Fibroblast of peridontal ligament (primary cell): ENCODE results near the gene TGFBR3L.
"Not testable (repeated sequence)": the region's sequence is repeated elsewhere in the genome, so short reads cannot be mapped to it uniquely, and the experiment has no call there.

ENCODE experiments used
- DNase-seq: peaks from one replicate; pipeline ENCODE4 v3.0.0-alpha.2; 2010; ENCODE audit errors: extremely low read depth

TGFBR3L gene

GRCh38 chr19:7917267-7918061 is 2.8 kb downstream of the TGFBR3L start:
- DNase-seq, result peak; percentile 40

GRCh38 chr19:7918062-7918614 is 3.5 kb downstream of the TGFBR3L start:
- not testable (repeated sequence) for DNase-seq

GRCh38 chr19:7918615-7919421 is 4.2 kb downstream of the TGFBR3L start:
- no peak for DNase-seq

- peak; percentile 92 for DNase-seq
Observed at GRCh38 chr19:7919610-7920518, 5.2 kb downstream of the TGFBR3L start, which contains the start of gene SNAPC2. Gene SNAPC2, plus strand, starts transcription at chr19:7920338. Its CDS starts 29 bp downstream, at chr19:7920367.

GRCh38 chr19:7920519-7921301 is 6.1 kb downstream of the TGFBR3L start:
- DNase-seq, result peak; percentile 96

GRCh38 chr19:7921302-7921966 is 6.8 kb downstream of the TGFBR3L start:
- no peak for DNase-seq

GRCh38 chr19:7921967-7922835 is 7.6 kb downstream of the TGFBR3L start:
- no peak for DNase-seq

- DNase-seq, result no peak
Observed at GRCh38 chr19:7922836-7923195, 8.2 kb downstream of the TGFBR3L start.

- DNase-seq, result no peak
Observed at GRCh38 chr19:7923295-7924191, 8.9 kb downstream of the TGFBR3L start.

- DNase-seq, result no peak
Observed at GRCh38 chr19:7924241-7924640, 9.6 kb downstream of the TGFBR3L start.

GRCh38 chr19:7924651-7925170 is 10.1 kb downstream of the TGFBR3L start:
- DNase-seq, result no peak

- peak; percentile 50 for DNase-seq
Observed at GRCh38 chr19:7925171-7925851, 10.7 kb downstream of the TGFBR3L start.

GRCh38 chr19:7926021-7926726 is 11.5 kb downstream of the TGFBR3L start, which contains the start of gene CTXN1:
Gene CTXN1, minus strand, starts transcription at chr19:7926135. Its CDS starts 597 bp downstream, at chr19:7925538.
- peak; percentile 12 for DNase-seq

- no peak for DNase-seq
Observed at GRCh38 chr19:7926727-7927604, 12.3 kb downstream of the TGFBR3L start.

- DNase-seq, result no peak
Observed at GRCh38 chr19:7927605-7928333, 13.1 kb downstream of the TGFBR3L start.
